ENCODE data around the gene ALPI. TPM values are rescaled to one million over a fixed set of nuclear protein-coding genes. Genes with fewer than 3 reads are reported as not detected.
"Not testable (repeated sequence)": the region's sequence is repeated elsewhere in the genome, so short reads cannot be mapped to it uniquely, and the experiment has no call there.

ALPI gene
- total RNA-seq, 1 experiment from 2014 or later = not detected

DNA sequence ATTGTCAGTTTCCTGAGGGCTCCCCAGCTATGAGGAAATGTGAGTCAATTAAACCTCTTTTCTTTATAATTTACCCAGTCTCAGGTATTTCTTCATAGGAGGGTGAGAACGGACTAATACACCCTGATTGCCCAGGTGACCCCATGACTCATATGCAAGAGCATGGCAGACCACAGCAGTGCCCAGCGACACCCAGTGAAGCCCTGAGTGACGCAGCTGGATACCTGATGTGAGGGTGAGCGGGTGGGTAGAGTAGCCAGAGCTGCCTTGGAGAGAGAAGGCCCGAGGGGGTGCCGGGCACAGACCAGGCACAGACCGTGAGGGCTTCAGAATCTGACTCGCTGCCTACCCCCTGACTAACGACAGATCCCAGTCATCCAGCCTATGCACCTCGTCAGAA lies 33.9 kb upstream of the ALPI start:
- no peak for ATAC-seq
- BruUV-seq (replicated peaks) = no TSS peak
- Histone ChIP-seq H3K4me2 (ENCODE audit: low read length) (no peak overlapping the region), H4K20me1 (ENCODE audit: low read length) (no peaks in the 10 kb centered on the region), H3F3A (ENCODE audit: low read length, unreplicated experiment) (no peaks in the 10 kb centered on the region), H2AFZ (ENCODE audit: low read length) (no peak overlapping the region), H3K4me1 (ENCODE audit: insufficient read depth, low read length) (no peaks in the 10 kb centered on the region), H3K9ac (ENCODE audit: low read length) (no peak overlapping the region), H3K79me2 (ENCODE audit: low read length) (no peaks in the 10 kb centered on the region), H3K4me3 (ENCODE audit: low read length) (no peak overlapping the region), H3K36me3 (ENCODE audit: low read depth, low read length) (no peaks in the 10 kb centered on the region), H3K9me3 (ENCODE audit: low read length) (peaks cover 5% of the 10 kb centered on the region; the same call in 1 of the 2 replicates), H3K9me2 (replicated peaks; ENCODE audit: low read length) (no peaks in the 10 kb centered on the region), H3K27ac (ENCODE audit: low read length) (no peak overlapping the region), H3K27me3 (ENCODE audit: low read length) (peaks cover 24% of the 10 kb centered on the region)
- intact Hi-C loops (cut with micrococcal nuclease) = no loop called here
- TF ChIP-seq EZH2 (IDR thresholded peaks at IDR 0.05; ENCODE audit: low read length, unreplicated experiment) = no peak
- TF ChIP-seq, protein P1, sequence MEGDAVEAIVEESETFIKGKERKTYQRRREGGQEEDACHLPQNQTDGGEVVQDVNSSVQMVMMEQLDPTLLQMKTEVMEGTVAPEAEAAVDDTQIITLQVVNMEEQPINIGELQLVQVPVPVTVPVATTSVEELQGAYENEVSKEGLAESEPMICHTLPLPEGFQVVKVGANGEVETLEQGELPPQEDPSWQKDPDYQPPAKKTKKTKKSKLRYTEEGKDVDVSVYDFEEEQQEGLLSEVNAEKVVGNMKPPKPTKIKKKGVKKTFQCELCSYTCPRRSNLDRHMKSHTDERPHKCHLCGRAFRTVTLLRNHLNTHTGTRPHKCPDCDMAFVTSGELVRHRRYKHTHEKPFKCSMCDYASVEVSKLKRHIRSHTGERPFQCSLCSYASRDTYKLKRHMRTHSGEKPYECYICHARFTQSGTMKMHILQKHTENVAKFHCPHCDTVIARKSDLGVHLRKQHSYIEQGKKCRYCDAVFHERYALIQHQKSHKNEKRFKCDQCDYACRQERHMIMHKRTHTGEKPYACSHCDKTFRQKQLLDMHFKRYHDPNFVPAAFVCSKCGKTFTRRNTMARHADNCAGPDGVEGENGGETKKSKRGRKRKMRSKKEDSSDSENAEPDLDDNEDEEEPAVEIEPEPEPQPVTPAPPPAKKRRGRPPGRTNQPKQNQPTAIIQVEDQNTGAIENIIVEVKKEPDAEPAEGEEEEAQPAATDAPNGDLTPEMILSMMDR (conservative IDR thresholded peaks at IDR 0.05; ENCODE audit: low read depth, low read length) = no peak
- no peak for TF ChIP-seq EZH2phosphoT487 (IDR thresholded peaks at IDR 0.05; ENCODE audit: borderline replicate concordance, low read length)
- CTCF ChIA-PET = no interaction called here
- POLR2A ChIA-PET (ENCODE audit: unreplicated experiment) = no interaction called here
- no peak for DNase-seq

DNA sequence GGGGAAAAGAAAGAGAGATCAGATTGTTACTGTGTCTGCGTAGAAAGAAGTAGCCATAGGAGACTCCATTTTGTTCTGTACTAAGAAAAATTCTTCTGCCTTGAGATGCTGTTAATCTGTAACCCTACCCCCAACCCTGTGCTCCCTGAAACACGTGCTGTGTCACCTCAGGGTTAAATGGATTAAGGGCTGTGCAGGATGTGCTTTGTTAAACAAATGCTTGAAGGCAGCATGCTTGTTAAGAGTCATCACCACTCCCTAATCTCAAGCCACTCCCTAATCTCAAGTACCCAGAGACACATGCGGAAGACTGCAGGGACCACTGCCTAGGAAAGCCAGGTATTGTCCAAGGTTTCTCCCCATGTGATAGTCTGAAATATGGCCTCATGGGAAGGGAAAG lies 33.0 kb upstream of the ALPI start:
- ATAC-seq; H3K27ac ChIP-seq (ENCODE audit: low read length); H3K4me2 ChIP-seq (ENCODE audit: low read length); H3K4me1 ChIP-seq (ENCODE audit: insufficient read depth, low read length); H3K79me2 ChIP-seq (ENCODE audit: low read length); H3K9ac ChIP-seq (ENCODE audit: low read length); H3F3A ChIP-seq (ENCODE audit: low read length, unreplicated experiment); POLR2A ChIA-PET (ENCODE audit: unreplicated experiment); H2AFZ ChIP-seq (ENCODE audit: low read length); H3K9me2 ChIP-seq (replicated peaks; ENCODE audit: low read length); BruUV-seq (replicated peaks); CTCF ChIA-PET; intact Hi-C loops (cut with micrococcal nuclease); H3K9me3 ChIP-seq (ENCODE audit: low read length); H3K4me3 ChIP-seq (ENCODE audit: low read length); H4K20me1 ChIP-seq (ENCODE audit: low read length); DNase-seq; H3K36me3 ChIP-seq (ENCODE audit: low read depth, low read length): not testable (repeated sequence)
- H3K27me3 ChIP-seq (ENCODE audit: low read length) = peaks cover 24% of the 10 kb centered on the region

DNA sequence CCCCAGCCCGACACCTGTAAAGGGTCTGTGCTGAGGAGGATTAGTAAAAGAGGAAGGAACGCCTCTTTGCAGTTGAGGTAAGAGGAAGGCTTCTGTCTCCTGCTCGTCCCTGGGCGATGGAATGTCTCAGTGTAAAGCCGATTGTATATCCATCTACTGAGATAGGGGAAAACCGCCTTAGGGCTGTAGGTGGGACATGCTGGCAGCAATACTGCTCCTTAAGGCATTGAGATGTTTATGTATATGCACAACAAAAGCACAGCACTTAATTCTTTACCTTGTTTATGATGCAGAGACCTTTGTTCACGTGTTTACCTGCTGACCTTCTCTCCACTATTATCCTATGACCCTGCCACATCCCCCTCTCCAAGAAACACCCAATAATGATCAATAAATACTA lies 32.5 kb upstream of the ALPI start:
- H3K79me2 ChIP-seq (ENCODE audit: low read length); CTCF ChIA-PET; DNase-seq; ATAC-seq; H4K20me1 ChIP-seq (ENCODE audit: low read length); H3K9me3 ChIP-seq (ENCODE audit: low read length); H2AFZ ChIP-seq (ENCODE audit: low read length); H3K4me2 ChIP-seq (ENCODE audit: low read length); H3K4me1 ChIP-seq (ENCODE audit: insufficient read depth, low read length); H3K9ac ChIP-seq (ENCODE audit: low read length); H3K4me3 ChIP-seq (ENCODE audit: low read length); POLR2A ChIA-PET (ENCODE audit: unreplicated experiment); H3K36me3 ChIP-seq (ENCODE audit: low read depth, low read length); H3K27ac ChIP-seq (ENCODE audit: low read length); BruUV-seq (replicated peaks); H3F3A ChIP-seq (ENCODE audit: low read length, unreplicated experiment); intact Hi-C loops (cut with micrococcal nuclease); H3K9me2 ChIP-seq (replicated peaks; ENCODE audit: low read length): not testable (repeated sequence)
- H3K27me3 ChIP-seq (ENCODE audit: low read length) = peaks cover 20% of the 10 kb centered on the region
